Measurements from ENCODE around the gene RHBDD3. TPM values are rescaled to one million over a fixed set of nuclear protein-coding genes. Genes with fewer than 3 reads are reported as not detected.

Gene RHBDD3
- total and polyA plus RNA-seq, 2 experiments from 2014 or later: 55.0 to 115 TPM

DNA sequence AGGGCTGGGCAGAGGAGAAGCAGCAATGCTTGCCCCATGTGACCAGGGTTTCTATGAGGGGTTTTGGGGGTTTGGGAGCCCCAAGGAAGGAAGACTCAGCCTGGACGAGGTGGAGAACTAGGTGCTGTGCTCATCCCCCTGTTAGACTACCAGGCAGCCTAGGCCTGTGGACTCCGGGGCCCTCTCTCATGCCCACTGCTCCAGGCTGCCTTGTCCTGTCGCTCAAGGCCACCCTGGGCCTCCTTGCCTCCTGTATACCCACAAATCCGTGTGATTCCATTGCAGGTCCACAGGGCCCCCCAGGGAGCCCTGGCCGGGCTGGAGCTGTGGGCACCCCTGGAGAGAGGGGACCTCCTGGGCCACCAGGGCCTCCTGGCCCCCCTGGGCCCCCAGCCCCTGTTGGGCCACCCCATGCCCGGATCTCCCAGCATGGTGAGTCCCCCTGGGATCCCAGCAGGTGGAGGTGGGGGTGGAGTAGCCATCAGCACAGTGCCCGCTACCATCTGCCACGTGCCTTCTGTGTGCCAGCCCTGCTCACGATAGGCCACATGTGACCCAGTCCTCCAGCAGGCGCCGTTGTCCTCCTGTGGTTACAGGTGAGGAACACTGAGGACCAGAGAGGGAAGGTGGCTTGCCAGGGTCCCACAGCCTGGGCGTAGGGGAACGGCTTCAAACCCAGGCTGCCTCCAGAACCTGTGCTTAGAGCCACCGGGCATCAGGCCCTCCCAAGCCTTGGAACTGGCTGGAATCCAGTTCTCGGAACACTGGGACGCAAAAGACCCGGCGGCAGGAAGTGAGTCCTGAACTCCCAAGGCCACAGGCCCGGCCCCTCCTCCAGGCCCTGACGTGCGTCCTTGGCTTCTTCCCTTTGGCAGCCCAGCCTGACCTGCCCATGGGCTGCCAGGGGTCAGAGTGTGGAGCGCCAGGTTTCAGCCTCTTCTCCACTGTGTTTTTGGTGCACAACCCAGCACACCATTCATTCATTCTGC, 35.5 kb downstream of the RHBDD3 start:
- no peaks in the 10 kb centered on the region for H3K9me2 ChIP-seq (ENCODE audit: insufficient read depth)
- H4K20me1 ChIP-seq (replicated peaks; ENCODE audit: insufficient read depth): no peaks in the 10 kb centered on the region
- 0 out of 2 replicates have a peak, but pooled peaks cover 3% of the 10 kb centered on the region for H3K36me3 ChIP-seq (ENCODE audit: insufficient read depth)
- no peak overlapping the region for H3K27ac ChIP-seq (ENCODE audit: low read depth)
- H3K4me3 ChIP-seq: no peak overlapping the region
- TF ChIP-seq EZH2 (IDR thresholded peaks at IDR 0.05; ENCODE audit: low read depth, unreplicated experiment) (no peak), NANOG (IDR thresholded peaks at IDR 0.05; ENCODE audit: borderline replicate concordance) (no peak), STAT1 (IDR thresholded peaks at IDR 0.05; ENCODE audit: unreplicated experiment) (no peak), CREB1 (CRISPR knock-in tag; IDR thresholded peaks at IDR 0.05; ENCODE audit: low read depth) (no peak)
- TF ChIP-seq, protein P1, sequence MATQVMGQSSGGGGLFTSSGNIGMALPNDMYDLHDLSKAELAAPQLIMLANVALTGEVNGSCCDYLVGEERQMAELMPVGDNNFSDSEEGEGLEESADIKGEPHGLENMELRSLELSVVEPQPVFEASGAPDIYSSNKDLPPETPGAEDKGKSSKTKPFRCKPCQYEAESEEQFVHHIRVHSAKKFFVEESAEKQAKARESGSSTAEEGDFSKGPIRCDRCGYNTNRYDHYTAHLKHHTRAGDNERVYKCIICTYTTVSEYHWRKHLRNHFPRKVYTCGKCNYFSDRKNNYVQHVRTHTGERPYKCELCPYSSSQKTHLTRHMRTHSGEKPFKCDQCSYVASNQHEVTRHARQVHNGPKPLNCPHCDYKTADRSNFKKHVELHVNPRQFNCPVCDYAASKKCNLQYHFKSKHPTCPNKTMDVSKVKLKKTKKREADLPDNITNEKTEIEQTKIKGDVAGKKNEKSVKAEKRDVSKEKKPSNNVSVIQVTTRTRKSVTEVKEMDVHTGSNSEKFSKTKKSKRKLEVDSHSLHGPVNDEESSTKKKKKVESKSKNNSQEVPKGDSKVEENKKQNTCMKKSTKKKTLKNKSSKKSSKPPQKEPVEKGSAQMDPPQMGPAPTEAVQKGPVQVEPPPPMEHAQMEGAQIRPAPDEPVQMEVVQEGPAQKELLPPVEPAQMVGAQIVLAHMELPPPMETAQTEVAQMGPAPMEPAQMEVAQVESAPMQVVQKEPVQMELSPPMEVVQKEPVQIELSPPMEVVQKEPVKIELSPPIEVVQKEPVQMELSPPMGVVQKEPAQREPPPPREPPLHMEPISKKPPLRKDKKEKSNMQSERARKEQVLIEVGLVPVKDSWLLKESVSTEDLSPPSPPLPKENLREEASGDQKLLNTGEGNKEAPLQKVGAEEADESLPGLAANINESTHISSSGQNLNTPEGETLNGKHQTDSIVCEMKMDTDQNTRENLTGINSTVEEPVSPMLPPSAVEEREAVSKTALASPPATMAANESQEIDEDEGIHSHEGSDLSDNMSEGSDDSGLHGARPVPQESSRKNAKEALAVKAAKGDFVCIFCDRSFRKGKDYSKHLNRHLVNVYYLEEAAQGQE (IDR thresholded peaks at IDR 0.05; ENCODE audit: unreplicated experiment): no peak
- TF ChIP-seq, protein P2, sequence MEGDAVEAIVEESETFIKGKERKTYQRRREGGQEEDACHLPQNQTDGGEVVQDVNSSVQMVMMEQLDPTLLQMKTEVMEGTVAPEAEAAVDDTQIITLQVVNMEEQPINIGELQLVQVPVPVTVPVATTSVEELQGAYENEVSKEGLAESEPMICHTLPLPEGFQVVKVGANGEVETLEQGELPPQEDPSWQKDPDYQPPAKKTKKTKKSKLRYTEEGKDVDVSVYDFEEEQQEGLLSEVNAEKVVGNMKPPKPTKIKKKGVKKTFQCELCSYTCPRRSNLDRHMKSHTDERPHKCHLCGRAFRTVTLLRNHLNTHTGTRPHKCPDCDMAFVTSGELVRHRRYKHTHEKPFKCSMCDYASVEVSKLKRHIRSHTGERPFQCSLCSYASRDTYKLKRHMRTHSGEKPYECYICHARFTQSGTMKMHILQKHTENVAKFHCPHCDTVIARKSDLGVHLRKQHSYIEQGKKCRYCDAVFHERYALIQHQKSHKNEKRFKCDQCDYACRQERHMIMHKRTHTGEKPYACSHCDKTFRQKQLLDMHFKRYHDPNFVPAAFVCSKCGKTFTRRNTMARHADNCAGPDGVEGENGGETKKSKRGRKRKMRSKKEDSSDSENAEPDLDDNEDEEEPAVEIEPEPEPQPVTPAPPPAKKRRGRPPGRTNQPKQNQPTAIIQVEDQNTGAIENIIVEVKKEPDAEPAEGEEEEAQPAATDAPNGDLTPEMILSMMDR (conservative IDR thresholded peaks at IDR 0.05; ENCODE audit: low read depth in 2 of 2): no peak
- Mint-ChIP-seq H3K9me3 (peaks cover 6% of the 10 kb centered on the region), H3K4me1 (no peaks in the 10 kb centered on the region; the same call in 2 of the 3 replicates), H3K4me3 (no peak overlapping the region), H3K27ac (no peak overlapping the region), H3K36me3 (ENCODE audit: low read depth) (peaks cover 3% of the 10 kb centered on the region; the same call in 1 of the 3 replicates), H3K27me3 (ENCODE audit: insufficient read depth, low read depth, poor library complexity) (peaks cover 1% of the 10 kb centered on the region)
- no peak overlapping the region for H3K4me2 ChIP-seq
- DNase-seq (ENCODE audit: low spot score) (no peak), ATAC-seq (no peak)
- H3K4me1 ChIP-seq (ENCODE audit: insufficient read depth): no peaks in the 10 kb centered on the region
- no peaks in the 10 kb centered on the region for H3K79me2 ChIP-seq (replicated peaks; ENCODE audit: insufficient read depth)
- H3K27me3 ChIP-seq (ENCODE audit: insufficient read depth): 0 out of 2 replicates have a peak, but pooled peaks cover 3% of the 10 kb centered on the region
- no peak overlapping the region for H2AFZ ChIP-seq
- H3F3A ChIP-seq (replicated peaks; ENCODE audit: low read depth): no peaks in the 10 kb centered on the region
